NT2/D1 (cell line): ENCODE results near the gene B3GNT9.

Experiments
- SUZ12 ChIP-seq: IDR thresholded peaks from 2 replicates; pipeline ENCODE4 v1.6.1; 2011; ENCODE audit not compliant: insufficient read length, insufficient read depth; ENCODE audit errors: extremely low read depth
- ZNF274 ChIP-seq: IDR thresholded peaks from 2 replicates; pipeline ENCODE4 v1.6.1; 2011; ENCODE audit warnings: mild to moderate bottlenecking, low read depth, low read length

GRCh38 chr16:67100569-67101310, 50.1 kb downstream of the B3GNT9 start:
- TF ChIP-seq ZNF274: no peak
- no peak for TF ChIP-seq SUZ12
